Mesenchymal stem cell (in vitro differentiated cells and primary cell): ENCODE data around the gene AGFG1.
A peak's percentile ranks its signal among the peaks of the same experiment; 100 is the strongest.

ENCODE experiments used
- DNase-seq: peaks from one replicate; pipeline ENCODE4 v3.0.0-alpha.2; 2013
- H2AFZ ChIP-seq: one replicate; pipeline ENCODE4 v1.6.1; 2013; ENCODE audit warnings: low read depth, mild to moderate bottlenecking, control low read depth, inconsistent platforms, low read length, moderate library complexity
- H2AK5ac ChIP-seq: 2 replicates; pipeline ENCODE4 v1.6.1; 2013; ENCODE audit warnings: low read length, moderate library complexity, mild to moderate bottlenecking, inconsistent platforms; ENCODE audit not compliant: severe bottlenecking
- H2BK120ac ChIP-seq: one replicate; pipeline ENCODE4 v1.6.1; 2013; ENCODE audit warnings: low read depth, mild to moderate bottlenecking, inconsistent platforms, low read length, moderate library complexity
- H2BK12ac ChIP-seq, 2 experiments: one replicate each; pipeline ENCODE4 v1.6.1; 2013; ENCODE audit warnings: inconsistent platforms in 2 of 2, low read length in 2 of 2, mild to moderate bottlenecking in 2 of 2, moderate library complexity in 2 of 2, control low read depth in 1 of 2
- H2BK15ac ChIP-seq: one replicate; pipeline ENCODE4 v1.6.1; 2013; ENCODE audit warnings: mild to moderate bottlenecking, low read depth, inconsistent platforms; ENCODE audit not compliant: poor library complexity, severe bottlenecking
- H2BK5ac ChIP-seq: 2 replicates; pipeline ENCODE4 v1.6.1; 2013; ENCODE audit warnings: low read depth, mild to moderate bottlenecking, low read length, control low read depth, inconsistent platforms; ENCODE audit not compliant: poor library complexity, severe bottlenecking
- H3K14ac ChIP-seq, 2 experiments: one replicate each; pipeline ENCODE4 v1.6.1; 2013; ENCODE audit warnings: inconsistent platforms in 2 of 2, low read length in 2 of 2, control low read depth in 1 of 2, mild to moderate bottlenecking in 1 of 2, moderate library complexity in 1 of 2
- H3K18ac ChIP-seq, 2 experiments: one replicate each; pipeline ENCODE4 v1.6.1; 2013; ENCODE audit warnings: inconsistent platforms in 2 of 2, low read length in 2 of 2, control low read depth in 1 of 2, low read depth in 1 of 2, mild to moderate bottlenecking in 1 of 2
- H3K23ac ChIP-seq, 2 experiments: one replicate each; pipeline ENCODE4 v1.6.1; 2013; ENCODE audit warnings: inconsistent platforms in 2 of 2, low read length in 2 of 2, mild to moderate bottlenecking in 2 of 2, moderate library complexity in 2 of 2, control low read depth in 1 of 2
- H3K27ac ChIP-seq: 2 replicates; pipeline ENCODE4 v1.5.1; 2013; ENCODE audit warnings: mild to moderate bottlenecking, moderate library complexity, low read length, control low read depth, inconsistent platforms; ENCODE audit not compliant: poor library complexity, severe bottlenecking
- H3K27me3 ChIP-seq, 2 experiments: 2 replicates each; pipeline versions ENCODE4 v1.6.1 to v1.7.0; 2013; ENCODE audit warnings: low read length in 2 of 2, mild to moderate bottlenecking in 2 of 2, moderate library complexity in 2 of 2, control low read depth in 1 of 2, inconsistent platforms in 1 of 2; ENCODE audit not compliant: control insufficient read depth in 1 of 2, insufficient read depth in 1 of 2
- H3K36me3 ChIP-seq, 2 experiments: 2 replicates each; pipeline versions ENCODE4 v1.6.1 to v1.7.0; 2013; ENCODE audit warnings: low read length in 2 of 2, control low read depth in 1 of 2, inconsistent platforms in 1 of 2, low read depth in 1 of 2, mild to moderate bottlenecking in 1 of 2; ENCODE audit not compliant: insufficient read depth in 2 of 2, control insufficient read depth in 1 of 2
- H3K4ac ChIP-seq, 2 experiments: one replicate each; pipeline ENCODE4 v1.6.1; 2013; ENCODE audit warnings: inconsistent platforms in 2 of 2, low read length in 2 of 2, mild to moderate bottlenecking in 2 of 2, moderate library complexity in 2 of 2, control low read depth in 1 of 2, low read depth in 1 of 2
- H3K4me1 ChIP-seq: 2 replicates; pipeline ENCODE4 v1.6.1; 2013; ENCODE audit warnings: low read depth, low read length, control low read depth; ENCODE audit not compliant: control insufficient read depth, insufficient read depth
- H3K4me2 ChIP-seq: 2 replicates; pipeline ENCODE4 v1.6.1; 2013; ENCODE audit warnings: low read length, mild to moderate bottlenecking, inconsistent platforms; ENCODE audit not compliant: poor library complexity, severe bottlenecking
- H3K4me3 ChIP-seq, 2 experiments: 2 replicates each; pipeline versions ENCODE4 v1.5.1 to v1.7.0; 2013; ENCODE audit warnings: low read length in 2 of 2, mild to moderate bottlenecking in 2 of 2, control low read depth in 1 of 2, low read depth in 1 of 2; ENCODE audit not compliant: insufficient read depth in 1 of 2
- H3K79me1 ChIP-seq: replicated peaks from 2 replicates; pipeline ENCODE4 v1.6.1; 2013; ENCODE audit warnings: mild to moderate bottlenecking, control low read depth, low read length, inconsistent platforms; ENCODE audit not compliant: poor library complexity, severe bottlenecking
- H3K9ac ChIP-seq: 2 replicates; pipeline ENCODE4 v1.7.0; 2013; ENCODE audit warnings: mild to moderate bottlenecking, low read length, moderate library complexity
- H3K9me3 ChIP-seq: 2 replicates; pipeline ENCODE4 v1.7.0; 2013; ENCODE audit warnings: mild to moderate bottlenecking, low read length; ENCODE audit not compliant: control insufficient read depth
- H4K8ac ChIP-seq: one replicate; pipeline ENCODE4 v1.6.1; 2013; ENCODE audit warnings: inconsistent platforms, mild to moderate bottlenecking, low read length, moderate library complexity
- H4K91ac ChIP-seq: one replicate; pipeline ENCODE4 v1.6.1; 2013; ENCODE audit warnings: mild to moderate bottlenecking, low read length, inconsistent platforms
- WGBS: methylation state at CpG from one replicate; pipeline ENCODE4 v1.1.7; 2013; ENCODE audit warnings: mixed read lengths; 5-methylcytosine and 5-hydroxymethylcytosine counted together

Gene AGFG1

DNA sequence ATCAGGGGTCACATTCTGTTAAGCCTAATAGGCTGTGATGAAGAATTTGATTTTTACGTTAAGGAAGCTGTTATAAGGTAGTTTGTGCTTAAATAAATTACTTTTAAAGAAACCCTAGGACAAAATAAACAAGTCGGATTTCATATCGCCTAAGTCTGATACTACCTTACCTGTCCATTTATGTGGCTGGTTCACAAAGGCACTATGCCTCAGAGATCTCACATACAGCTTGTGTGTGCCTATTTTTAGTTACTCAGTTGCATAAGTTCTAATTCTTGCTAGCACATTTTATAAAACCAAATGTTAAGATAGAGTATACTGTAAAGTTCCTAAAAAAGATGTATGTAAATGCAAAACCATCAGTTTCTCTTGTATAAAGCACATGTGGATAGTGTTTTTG lies 40.0 kb downstream of the AGFG1 start:
- Histone ChIP-seq H2BK5ac (no peak overlapping the region), H2AK5ac (no peak overlapping the region), H4K91ac (no peak overlapping the region), H3K14ac (no peak overlapping the region), H3K27me3 (no peaks in the 10 kb centered on the region), H2BK12ac (no peak overlapping the region), H3K27ac (no peak overlapping the region), H3K4ac (no peak overlapping the region), H2BK15ac (no peak overlapping the region), H3K9me3 (no peaks in the 10 kb centered on the region), H3K9ac (no peak overlapping the region), H3K23ac (no peak overlapping the region), H3K4me2 (no peak overlapping the region), H3K79me1 (peaks cover 5% of the 10 kb centered on the region), H3K4me3 (no peak overlapping the region), H2BK120ac (no peak overlapping the region), H3K4me1 (peaks cover 3% of the 10 kb centered on the region), H3K36me3 (peaks cover 0 to 9% of the 10 kb centered on the region in 2 experiments), H3K18ac (no peak overlapping the region), H2AFZ (no peak overlapping the region), H4K8ac (no peak overlapping the region)
- no peak for DNase-seq
- WGBS: 100% methylated on average over 2 of the region's 3 CpGs

DNA sequence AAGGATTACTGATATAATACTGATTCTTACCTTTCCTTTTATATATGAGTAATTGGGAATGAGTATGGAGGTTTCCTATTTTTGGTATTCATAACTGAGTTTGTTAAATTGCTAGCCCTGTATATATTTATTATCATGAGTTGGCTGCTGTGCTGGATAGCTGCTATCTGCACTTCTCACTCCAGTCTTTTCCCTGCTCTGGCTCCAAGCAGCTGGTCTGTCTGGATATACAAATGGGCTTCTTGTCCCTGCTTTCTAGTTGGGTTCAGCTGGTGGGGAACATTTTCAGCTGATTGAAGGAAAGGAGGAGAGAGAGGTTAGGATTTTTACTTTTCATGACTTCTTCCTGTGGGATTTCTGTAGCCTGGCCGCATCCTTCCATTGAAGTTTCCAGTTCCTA lies 41.2 kb downstream of the AGFG1 start:
- H3K18ac ChIP-seq: no peak overlapping the region
- no peak overlapping the region for H3K23ac ChIP-seq
- H4K91ac ChIP-seq: no peak overlapping the region
- H3K79me1 ChIP-seq: peaks cover 5% of the 10 kb centered on the region
- H3K36me3 ChIP-seq: peaks cover 0 to 8% of the 10 kb centered on the region in 2 experiments
- peak overlapping the region in 1 of 2 experiments; percentile 42 for H2BK12ac ChIP-seq
- no peak overlapping the region for H3K14ac ChIP-seq
- no peaks in the 10 kb centered on the region for H3K9me3 ChIP-seq
- no peak overlapping the region for H2AK5ac ChIP-seq
- peak; percentile 24 for DNase-seq
- no peaks in the 10 kb centered on the region for H3K27me3 ChIP-seq
- WGBS: 74% methylated on average over 1 of the region's 1 CpG
- H3K27ac ChIP-seq: no peak overlapping the region
- H3K4me2 ChIP-seq: no peak overlapping the region
- H3K9ac ChIP-seq: no peak overlapping the region
- H3K4me3 ChIP-seq: no peak overlapping the region
- no peak overlapping the region for H4K8ac ChIP-seq
- peaks cover 3% of the 10 kb centered on the region for H3K4me1 ChIP-seq
- H2BK15ac ChIP-seq: no peak overlapping the region
- no peak overlapping the region for H2BK120ac ChIP-seq
- no peak overlapping the region for H2AFZ ChIP-seq
- H2BK5ac ChIP-seq: no peak overlapping the region
- no peak overlapping the region for H3K4ac ChIP-seq

DNA sequence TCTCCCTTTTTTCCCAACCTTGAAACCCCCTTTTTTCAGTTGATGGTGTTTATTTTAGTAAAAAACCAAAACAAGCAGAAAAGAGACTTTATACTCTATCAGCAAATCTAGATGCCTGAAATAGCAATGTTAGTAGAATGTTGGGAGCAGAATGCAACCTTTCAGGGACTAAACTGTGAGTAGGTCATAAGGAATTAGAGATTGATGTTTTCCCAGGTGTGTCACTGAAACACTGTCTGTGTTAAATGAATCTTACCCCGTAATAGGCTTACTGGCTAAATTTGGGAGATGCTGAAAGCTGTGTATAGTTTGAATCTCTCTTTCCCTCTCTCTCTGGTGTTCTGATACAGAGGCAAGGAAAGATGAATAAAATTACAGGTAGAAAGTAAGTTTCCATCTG lies 43.8 kb downstream of the AGFG1 start:
- no peak overlapping the region for H2AFZ ChIP-seq
- no peak overlapping the region for H2AK5ac ChIP-seq
- H2BK15ac ChIP-seq: no peak overlapping the region
- no peak for DNase-seq
- no peak overlapping the region for H2BK12ac ChIP-seq
- H3K14ac ChIP-seq: no peak overlapping the region
- H3K9me3 ChIP-seq: no peaks in the 10 kb centered on the region
- no peak overlapping the region for H3K4ac ChIP-seq
- H2BK120ac ChIP-seq: no peak overlapping the region
- H2BK5ac ChIP-seq: no peak overlapping the region
- no peak overlapping the region for H3K23ac ChIP-seq
- no peak overlapping the region for H4K8ac ChIP-seq
- H3K36me3 ChIP-seq: peaks cover 0 to 12% of the 10 kb centered on the region in 2 experiments
- H3K4me3 ChIP-seq: no peak overlapping the region
- no peak overlapping the region for H3K27ac ChIP-seq
- H3K18ac ChIP-seq: no peak overlapping the region
- no peaks in the 10 kb centered on the region for H3K4me1 ChIP-seq
- H3K27me3 ChIP-seq: no peaks in the 10 kb centered on the region
- H4K91ac ChIP-seq: no peak overlapping the region
- peaks cover 4% of the 10 kb centered on the region for H3K79me1 ChIP-seq
- 79% methylated on average over 1 of the region's 1 CpG for WGBS
- H3K4me2 ChIP-seq: no peak overlapping the region
- H3K9ac ChIP-seq: no peak overlapping the region

DNA sequence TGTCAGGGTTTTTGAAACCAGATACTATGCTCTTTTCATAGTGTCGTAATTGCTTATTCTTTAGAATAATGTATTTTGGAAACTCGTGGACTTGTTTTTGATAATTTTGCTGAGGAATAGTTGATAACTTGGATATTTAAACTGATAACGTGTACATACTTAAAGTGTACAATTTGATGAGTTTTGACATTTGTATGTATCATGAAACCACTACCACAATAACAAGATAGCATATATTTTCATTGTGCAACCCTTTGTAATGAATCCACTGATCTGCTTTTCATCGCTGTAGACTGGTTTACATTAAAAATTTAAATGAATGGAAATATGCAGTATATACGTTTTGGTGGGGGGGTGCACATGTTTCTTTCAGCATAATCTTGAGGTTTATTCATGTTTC lies 45.8 kb downstream of the AGFG1 start:
- Histone ChIP-seq H4K8ac (no peak overlapping the region), H3K27ac (no peak overlapping the region), H2BK12ac (no peak overlapping the region), H3K4me3 (no peak overlapping the region), H2BK120ac (no peak overlapping the region), H3K4me2 (no peak overlapping the region), H3K27me3 (no peaks in the 10 kb centered on the region), H3K9me3 (no peaks in the 10 kb centered on the region), H2BK5ac (no peak overlapping the region), H3K4me1 (no peaks in the 10 kb centered on the region), H3K14ac (no peak overlapping the region), H2AFZ (no peak overlapping the region), H3K9ac (no peak overlapping the region), H3K79me1 (peaks cover 8% of the 10 kb centered on the region), H3K18ac (no peak overlapping the region), H3K36me3 (peaks cover 0 to 30% of the 10 kb centered on the region in 2 experiments), H2AK5ac (no peak overlapping the region), H3K4ac (no peak overlapping the region), H4K91ac (no peak overlapping the region), H2BK15ac (no peak overlapping the region), H3K23ac (no peak overlapping the region)
- 95% methylated on average over 4 of the region's 5 CpGs for WGBS
- no peak for DNase-seq
